ENCODE data around the gene BLVRB. TPM values are rescaled to one million over a fixed set of nuclear protein-coding genes. Genes with fewer than 3 reads are reported as not detected.

BLVRB gene
- total and polyA plus RNA-seq, 2 of the 8 experiments (the other 6 are each of a cell fraction or from before 2014, with no cell fraction given): 28.7 to 182 TPM

- TF ChIP-seq RAD21 (IDR thresholded peaks at IDR 0.05 in 1 of 2, conservative IDR thresholded peaks at IDR 0.05 in 1 of 2; ENCODE audit: low read depth in 2 of 2, low read length in 2 of 2) (peak; percentile 7 to 41; a peak in 3 of 4 replicates), NRF1 (IDR thresholded peaks at IDR 0.05; ENCODE audit: low read depth, low read length) (no peak), TAF1 (IDR thresholded peaks at IDR 0.05; ENCODE audit: low read depth, low read length) (no peak), MAX (IDR thresholded peaks at IDR 0.05) (no peak), SIX5 (IDR thresholded peaks at IDR 0.05; ENCODE audit: low read depth, low read length) (no peak)
These were observed 37.2 kb upstream of the BLVRB start (continued) for GRCh38 chr19:40502647-40503319.

All from H1 (cell line).